GM23338 (cell line): Measurements from ENCODE around the gene GALNT16. TPM values are rescaled to one million over a fixed set of nuclear protein-coding genes. Genes with fewer than 3 reads are reported as not detected.

ENCODE experiments used
- ATAC-seq: fragments of 200-7000 bp; cut with Tn5 transposase; 3 replicates; pipeline ENCODE4 v1.9.1; 2020
- DNase-seq: peaks from one replicate; pipeline ENCODE4 v3.0.0-alpha.2; 2015; ENCODE audit warnings: low spot score
- H2AFZ ChIP-seq: fragments of 200-600 bp; sonication (generic); 2 replicates; pipeline ENCODE4 v1.8.0; 2016; ENCODE audit warnings: antibody characterized with exemption, mild to moderate bottlenecking, moderate library complexity
- H3F3A ChIP-seq: fragments of 200-600 bp; sonication (generic); replicated peaks from 2 replicates; pipeline ENCODE4 v1.8.0; 2017; ENCODE audit warnings: antibody characterized with exemption, mixed run types, low read depth
- H3K27ac ChIP-seq: fragments of 200-600 bp; sonication (generic); 2 replicates; pipeline ENCODE4 v1.6.1; 2016; ENCODE audit warnings: low read depth
- H3K27me3 ChIP-seq: fragments of 200-600 bp; sonication (generic); 2 replicates; pipeline ENCODE4 v1.8.0; 2016; ENCODE audit warnings: mild to moderate bottlenecking, mixed run types, moderate library complexity; ENCODE audit not compliant: insufficient read depth
- H3K36me3 ChIP-seq: fragments of 200-600 bp; sonication (generic); 2 replicates; pipeline ENCODE4 v1.8.0; 2016; ENCODE audit warnings: mild to moderate bottlenecking; ENCODE audit not compliant: insufficient read depth
- H3K4me1 ChIP-seq: fragments of 200-600 bp; sonication (generic); 2 replicates; pipeline ENCODE4 v1.8.0; 2016; ENCODE audit warnings: mild to moderate bottlenecking, moderate library complexity; ENCODE audit not compliant: insufficient read depth
- H3K4me2 ChIP-seq: fragments of 200-600 bp; sonication (generic); 2 replicates; pipeline ENCODE4 v1.7.1; 2017; ENCODE audit warnings: mixed run types
- H3K4me3 ChIP-seq: fragments of 200-600 bp; sonication (generic); 2 replicates; pipeline ENCODE4 v1.6.1; 2016; ENCODE audit warnings: mixed run types
- H3K79me2 ChIP-seq: fragments of 200-600 bp; sonication (generic); replicated peaks from 2 replicates; pipeline ENCODE4 v1.8.0; 2017; ENCODE audit warnings: mild to moderate bottlenecking; ENCODE audit not compliant: insufficient read depth
- H3K9me2 ChIP-seq: fragments of 200-600 bp; sonication (generic); 2 replicates; pipeline ENCODE4 v1.8.0; 2017; ENCODE audit not compliant: insufficient read depth
- H4K20me1 ChIP-seq: fragments of 200-600 bp; sonication (generic); replicated peaks from 2 replicates; pipeline ENCODE4 v1.8.0; 2017; ENCODE audit warnings: mild to moderate bottlenecking; ENCODE audit not compliant: insufficient read depth
- H3K27ac Mint-ChIP-seq: 2 replicates; pipeline ENCODE4 v1.8.0; 2020; ENCODE audit warnings: inconsistent platforms, mild to moderate bottlenecking, moderate library complexity, mixed read lengths
- H3K27me3 Mint-ChIP-seq: 3 replicates; pipeline ENCODE4 v1.8.0; 2022; ENCODE audit warnings: low read depth, mild to moderate bottlenecking, moderate library complexity, mixed read lengths, inconsistent platforms; ENCODE audit not compliant: insufficient read depth, poor library complexity
- H3K36me3 Mint-ChIP-seq: 3 replicates; pipeline ENCODE4 v1.8.0; 2021; ENCODE audit warnings: low read depth, mild to moderate bottlenecking, inconsistent platforms, moderate library complexity, mixed read lengths
- H3K4me1 Mint-ChIP-seq: 3 replicates; pipeline ENCODE4 v1.8.0; 2020; ENCODE audit warnings: mild to moderate bottlenecking, inconsistent platforms, mixed read lengths
- H3K4me3 Mint-ChIP-seq: 3 replicates; pipeline ENCODE4 v1.8.0; 2021; ENCODE audit warnings: moderate library complexity, mild to moderate bottlenecking, inconsistent platforms, mixed read lengths
- H3K9me3 Mint-ChIP-seq: 3 replicates; pipeline ENCODE4 v1.8.0; 2020; ENCODE audit warnings: moderate library complexity, mild to moderate bottlenecking, inconsistent platforms, mixed read lengths
- CREB1 ChIP-seq: fragments of 250-450 bp; sonication (Bioruptor Pico); IDR thresholded peaks from 2 replicates; pipeline ENCODE4 v1.5.0; 2020; ENCODE audit warnings: low read depth, mild to moderate bottlenecking, moderate library complexity
- EZH2 ChIP-seq: fragments of 200-600 bp; sonication (generic); IDR thresholded peaks from one replicate; pipeline ENCODE4 v1.8.0; 2017; ENCODE audit warnings: antibody characterized with exemption, mild to moderate bottlenecking, low read depth; ENCODE audit not compliant: unreplicated experiment
- EZH2phosphoT487 ChIP-seq: fragments of 200-600 bp; sonication (generic); IDR thresholded peaks from one replicate; pipeline ENCODE4 v1.8.1; 2018; ENCODE audit warnings: antibody characterized with exemption; ENCODE audit not compliant: unreplicated experiment
- JUNB ChIP-seq: IDR thresholded peaks from one replicate; pipeline ENCODE4 v1.6.1; 2016; ENCODE audit warnings: antibody characterized with exemption; ENCODE audit not compliant: unreplicated experiment
- NANOG ChIP-seq: IDR thresholded peaks from 2 replicates; pipeline ENCODE4 v1.6.1; 2016; ENCODE audit warnings: antibody characterized with exemption, borderline replicate concordance
- POLR2AphosphoS5 ChIP-seq: IDR thresholded peaks from 2 replicates; pipeline ENCODE4 v1.6.1; 2016; ENCODE audit warnings: antibody characterized with exemption, low read depth
- ZNF331 ChIP-seq: fragments of 250-450 bp; sonication (Bioruptor Pico); IDR thresholded peaks from 2 replicates; pipeline ENCODE4 v1.5.0; 2020; ENCODE audit warnings: low read depth, mild to moderate bottlenecking, moderate library complexity
- polyA plus RNA-seq: library from polyadenylated mRNA; unstranded; fragments of >200 nt; fragmentation: Nextera tagmentation; extraction: Ambion mirVana; gene quantifications from 2 replicates; pipeline ENCODE4 v1.2.1, GENCODE V29; 2016
- total RNA-seq: library from RNA; depleted of rRNA; stranded (reverse); fragments of >200 nt; shearing (Covaris generic); gene quantifications from 2 replicates; pipeline ENCODE4 v1.2.3, GENCODE V29; 2014
- TF ChIP-seq, protein P1 (sequence below): IDR thresholded peaks from 2 replicates; pipeline ENCODE4 v1.6.1; 2016; ENCODE audit warnings: antibody characterized with exemption
- TF ChIP-seq, protein P2 (sequence below): fragments of 250-450 bp; sonication (Bioruptor Pico); IDR thresholded peaks from 2 replicates; pipeline ENCODE4 v1.5.0; 2020; ENCODE audit warnings: mild to moderate bottlenecking, moderate library complexity

Gene GALNT16
- total and polyA plus RNA-seq, 2 experiments from 2014 or later, result 1.5 to 2.9 TPM

DNA sequence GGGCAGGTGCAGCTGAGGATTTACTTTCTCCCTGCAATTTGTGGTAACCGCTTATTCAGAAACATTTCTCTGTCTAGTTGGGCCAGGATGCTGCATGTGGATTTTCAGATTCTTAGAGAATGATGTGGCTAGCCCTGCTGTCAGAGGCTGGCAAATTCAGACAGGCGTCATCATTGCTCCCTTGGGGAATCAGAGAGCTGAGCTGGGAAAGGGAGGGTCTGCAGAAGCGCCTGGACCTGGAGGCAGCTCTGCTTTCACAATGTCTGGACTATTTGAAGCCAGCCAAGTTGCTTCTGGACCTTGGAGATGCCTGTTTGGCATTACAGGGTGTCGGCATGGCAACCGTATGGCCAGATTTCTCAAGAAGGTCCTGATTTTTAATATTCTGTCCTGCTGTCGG, 3.4 kb downstream of the GALNT16 start:
- Histone ChIP-seq H4K20me1 (no peaks in the 10 kb centered on the region), H3K9me2 (no peaks in the 10 kb centered on the region), H3K4me3 (no peak overlapping the region), H3K4me1 (peaks cover 21% of the 10 kb centered on the region), H3F3A (peaks cover 13% of the 10 kb centered on the region), H3K79me2 (no peaks in the 10 kb centered on the region), H3K27me3 (peaks cover 48% of the 10 kb centered on the region), H3K36me3 (no peaks in the 10 kb centered on the region), H3K4me2 (no peak overlapping the region), H2AFZ (no peak overlapping the region), H3K27ac (no peak overlapping the region)
- Mint-ChIP-seq H3K4me1 (peaks cover 22% of the 10 kb centered on the region), H3K36me3 (no peaks in the 10 kb centered on the region; the same call in 2 of the 3 replicates), H3K27ac (no peak overlapping the region), H3K9me3 (no peaks in the 10 kb centered on the region; the same call in 2 of the 3 replicates), H3K4me3 (no peak overlapping the region), H3K27me3 (peaks cover 35% of the 10 kb centered on the region)
- ATAC-seq (no peak), DNase-seq (no peak)
- no peak for TF ChIP-seq EZH2

DNA sequence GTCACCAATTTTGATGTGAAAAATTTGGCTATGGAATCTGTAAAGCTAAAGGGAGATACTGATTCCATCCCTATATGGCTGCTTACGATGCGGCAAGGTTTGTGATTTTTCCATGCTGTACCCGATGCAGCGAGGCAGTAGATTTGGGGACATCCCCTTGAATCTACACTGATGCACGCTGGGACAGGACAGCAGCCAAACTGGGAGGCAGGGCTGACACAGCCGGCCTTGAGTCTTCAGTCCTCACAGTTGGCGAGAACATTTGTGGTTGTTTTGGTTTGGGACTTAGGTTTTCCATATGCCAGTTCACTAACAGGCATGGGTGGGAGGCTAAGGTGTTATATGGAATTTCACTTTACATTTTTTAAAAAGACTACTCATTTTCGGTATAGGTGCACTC, 3.8 kb downstream of the GALNT16 start:
- no peak overlapping the region for H3K4me3 Mint-ChIP-seq
- H3K4me1 Mint-ChIP-seq, result peaks cover 21% of the 10 kb centered on the region
- TF ChIP-seq, protein P1, sequence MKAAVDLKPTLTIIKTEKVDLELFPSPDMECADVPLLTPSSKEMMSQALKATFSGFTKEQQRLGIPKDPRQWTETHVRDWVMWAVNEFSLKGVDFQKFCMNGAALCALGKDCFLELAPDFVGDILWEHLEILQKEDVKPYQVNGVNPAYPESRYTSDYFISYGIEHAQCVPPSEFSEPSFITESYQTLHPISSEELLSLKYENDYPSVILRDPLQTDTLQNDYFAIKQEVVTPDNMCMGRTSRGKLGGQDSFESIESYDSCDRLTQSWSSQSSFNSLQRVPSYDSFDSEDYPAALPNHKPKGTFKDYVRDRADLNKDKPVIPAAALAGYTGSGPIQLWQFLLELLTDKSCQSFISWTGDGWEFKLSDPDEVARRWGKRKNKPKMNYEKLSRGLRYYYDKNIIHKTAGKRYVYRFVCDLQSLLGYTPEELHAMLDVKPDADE, result no peak
- TF ChIP-seq CREB1 (CRISPR knock-in tag), result no peak
- no peak for TF ChIP-seq NANOG
- no peak for TF ChIP-seq ZNF331
- no peaks in the 10 kb centered on the region for H3K79me2 ChIP-seq
- H3K27ac ChIP-seq, result no peak overlapping the region
- no peak overlapping the region for H3K27ac Mint-ChIP-seq
- H3F3A ChIP-seq, result peaks cover 13% of the 10 kb centered on the region
- H3K36me3 Mint-ChIP-seq, result no peaks in the 10 kb centered on the region; the same call in 2 of the 3 replicates
- no peak overlapping the region for H2AFZ ChIP-seq
- no peaks in the 10 kb centered on the region; the same call in 2 of the 3 replicates for H3K9me3 Mint-ChIP-seq
- H3K36me3 ChIP-seq, result no peaks in the 10 kb centered on the region
- H3K27me3 Mint-ChIP-seq, result peaks cover 31% of the 10 kb centered on the region
- H3K27me3 ChIP-seq, result peaks cover 44% of the 10 kb centered on the region
- no peak for DNase-seq
- H4K20me1 ChIP-seq, result no peaks in the 10 kb centered on the region
- no peaks in the 10 kb centered on the region for H3K9me2 ChIP-seq
- peaks cover 20% of the 10 kb centered on the region for H3K4me1 ChIP-seq
- H3K4me3 ChIP-seq, result no peak overlapping the region
- H3K4me2 ChIP-seq, result no peak overlapping the region
- no peak for ATAC-seq

DNA sequence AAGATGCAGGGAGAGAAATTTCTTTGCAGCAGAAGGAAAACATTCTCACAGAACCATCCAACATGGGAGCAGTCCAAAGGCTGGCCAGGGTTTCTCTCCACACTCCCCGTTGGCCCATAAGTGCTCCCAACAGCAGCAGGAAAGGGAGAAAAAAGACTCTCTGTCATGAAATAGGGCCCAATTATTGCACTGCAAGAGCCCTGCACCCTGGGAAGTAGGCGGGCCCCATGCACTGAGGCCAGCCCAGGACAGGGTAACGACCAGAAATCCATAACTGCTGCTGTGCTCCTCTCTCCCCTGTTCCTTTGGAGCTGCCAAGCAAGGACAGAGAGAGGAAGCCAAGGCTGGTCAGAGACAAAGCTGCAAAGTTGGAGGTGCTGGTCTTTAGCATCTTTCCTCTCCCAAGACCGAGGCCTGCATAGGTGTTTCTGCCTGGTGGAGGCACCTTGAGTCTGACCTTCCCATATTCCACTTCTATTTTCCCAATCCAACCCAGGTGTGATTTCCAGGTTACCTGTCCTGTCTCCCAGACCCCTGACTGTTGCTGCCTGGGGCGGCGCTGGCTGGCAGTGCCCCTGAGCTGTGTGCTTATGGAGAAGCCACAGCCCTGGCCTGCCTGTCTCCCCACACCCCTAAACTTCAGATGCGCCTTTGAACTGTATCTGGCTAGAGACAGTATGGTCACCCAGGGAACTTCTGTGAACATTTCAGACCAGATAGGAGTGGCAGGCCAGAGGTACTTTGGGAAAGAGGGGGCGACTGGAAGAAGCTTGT, 6.8 kb downstream of the GALNT16 start:
- Histone ChIP-seq H3K27ac (no peak overlapping the region), H3K27me3 (peaks cover 16% of the 10 kb centered on the region), H3K9me2 (no peaks in the 10 kb centered on the region), H3F3A (peaks cover 6% of the 10 kb centered on the region), H3K4me3 (no peak overlapping the region), H3K4me1 (peaks cover 12% of the 10 kb centered on the region), H2AFZ (no peak overlapping the region), H4K20me1 (no peaks in the 10 kb centered on the region), H3K79me2 (no peaks in the 10 kb centered on the region), H3K36me3 (no peaks in the 10 kb centered on the region), H3K4me2 (no peak overlapping the region)
- DNase-seq, result no peak
- peaks cover 11% of the 10 kb centered on the region for H3K27me3 Mint-ChIP-seq
- no peak overlapping the region for H3K27ac Mint-ChIP-seq
- H3K4me3 Mint-ChIP-seq, result no peak overlapping the region
- ATAC-seq, result no peak
- peaks cover 14% of the 10 kb centered on the region for H3K4me1 Mint-ChIP-seq
- H3K36me3 Mint-ChIP-seq, result no peaks in the 10 kb centered on the region; the same call in 2 of the 3 replicates
- H3K9me3 Mint-ChIP-seq, result no peaks in the 10 kb centered on the region
- TF ChIP-seq JUNB, result no peak
- no peak for TF ChIP-seq EZH2phosphoT487
- TF ChIP-seq POLR2AphosphoS5, result no peak
- TF ChIP-seq, protein P2, sequence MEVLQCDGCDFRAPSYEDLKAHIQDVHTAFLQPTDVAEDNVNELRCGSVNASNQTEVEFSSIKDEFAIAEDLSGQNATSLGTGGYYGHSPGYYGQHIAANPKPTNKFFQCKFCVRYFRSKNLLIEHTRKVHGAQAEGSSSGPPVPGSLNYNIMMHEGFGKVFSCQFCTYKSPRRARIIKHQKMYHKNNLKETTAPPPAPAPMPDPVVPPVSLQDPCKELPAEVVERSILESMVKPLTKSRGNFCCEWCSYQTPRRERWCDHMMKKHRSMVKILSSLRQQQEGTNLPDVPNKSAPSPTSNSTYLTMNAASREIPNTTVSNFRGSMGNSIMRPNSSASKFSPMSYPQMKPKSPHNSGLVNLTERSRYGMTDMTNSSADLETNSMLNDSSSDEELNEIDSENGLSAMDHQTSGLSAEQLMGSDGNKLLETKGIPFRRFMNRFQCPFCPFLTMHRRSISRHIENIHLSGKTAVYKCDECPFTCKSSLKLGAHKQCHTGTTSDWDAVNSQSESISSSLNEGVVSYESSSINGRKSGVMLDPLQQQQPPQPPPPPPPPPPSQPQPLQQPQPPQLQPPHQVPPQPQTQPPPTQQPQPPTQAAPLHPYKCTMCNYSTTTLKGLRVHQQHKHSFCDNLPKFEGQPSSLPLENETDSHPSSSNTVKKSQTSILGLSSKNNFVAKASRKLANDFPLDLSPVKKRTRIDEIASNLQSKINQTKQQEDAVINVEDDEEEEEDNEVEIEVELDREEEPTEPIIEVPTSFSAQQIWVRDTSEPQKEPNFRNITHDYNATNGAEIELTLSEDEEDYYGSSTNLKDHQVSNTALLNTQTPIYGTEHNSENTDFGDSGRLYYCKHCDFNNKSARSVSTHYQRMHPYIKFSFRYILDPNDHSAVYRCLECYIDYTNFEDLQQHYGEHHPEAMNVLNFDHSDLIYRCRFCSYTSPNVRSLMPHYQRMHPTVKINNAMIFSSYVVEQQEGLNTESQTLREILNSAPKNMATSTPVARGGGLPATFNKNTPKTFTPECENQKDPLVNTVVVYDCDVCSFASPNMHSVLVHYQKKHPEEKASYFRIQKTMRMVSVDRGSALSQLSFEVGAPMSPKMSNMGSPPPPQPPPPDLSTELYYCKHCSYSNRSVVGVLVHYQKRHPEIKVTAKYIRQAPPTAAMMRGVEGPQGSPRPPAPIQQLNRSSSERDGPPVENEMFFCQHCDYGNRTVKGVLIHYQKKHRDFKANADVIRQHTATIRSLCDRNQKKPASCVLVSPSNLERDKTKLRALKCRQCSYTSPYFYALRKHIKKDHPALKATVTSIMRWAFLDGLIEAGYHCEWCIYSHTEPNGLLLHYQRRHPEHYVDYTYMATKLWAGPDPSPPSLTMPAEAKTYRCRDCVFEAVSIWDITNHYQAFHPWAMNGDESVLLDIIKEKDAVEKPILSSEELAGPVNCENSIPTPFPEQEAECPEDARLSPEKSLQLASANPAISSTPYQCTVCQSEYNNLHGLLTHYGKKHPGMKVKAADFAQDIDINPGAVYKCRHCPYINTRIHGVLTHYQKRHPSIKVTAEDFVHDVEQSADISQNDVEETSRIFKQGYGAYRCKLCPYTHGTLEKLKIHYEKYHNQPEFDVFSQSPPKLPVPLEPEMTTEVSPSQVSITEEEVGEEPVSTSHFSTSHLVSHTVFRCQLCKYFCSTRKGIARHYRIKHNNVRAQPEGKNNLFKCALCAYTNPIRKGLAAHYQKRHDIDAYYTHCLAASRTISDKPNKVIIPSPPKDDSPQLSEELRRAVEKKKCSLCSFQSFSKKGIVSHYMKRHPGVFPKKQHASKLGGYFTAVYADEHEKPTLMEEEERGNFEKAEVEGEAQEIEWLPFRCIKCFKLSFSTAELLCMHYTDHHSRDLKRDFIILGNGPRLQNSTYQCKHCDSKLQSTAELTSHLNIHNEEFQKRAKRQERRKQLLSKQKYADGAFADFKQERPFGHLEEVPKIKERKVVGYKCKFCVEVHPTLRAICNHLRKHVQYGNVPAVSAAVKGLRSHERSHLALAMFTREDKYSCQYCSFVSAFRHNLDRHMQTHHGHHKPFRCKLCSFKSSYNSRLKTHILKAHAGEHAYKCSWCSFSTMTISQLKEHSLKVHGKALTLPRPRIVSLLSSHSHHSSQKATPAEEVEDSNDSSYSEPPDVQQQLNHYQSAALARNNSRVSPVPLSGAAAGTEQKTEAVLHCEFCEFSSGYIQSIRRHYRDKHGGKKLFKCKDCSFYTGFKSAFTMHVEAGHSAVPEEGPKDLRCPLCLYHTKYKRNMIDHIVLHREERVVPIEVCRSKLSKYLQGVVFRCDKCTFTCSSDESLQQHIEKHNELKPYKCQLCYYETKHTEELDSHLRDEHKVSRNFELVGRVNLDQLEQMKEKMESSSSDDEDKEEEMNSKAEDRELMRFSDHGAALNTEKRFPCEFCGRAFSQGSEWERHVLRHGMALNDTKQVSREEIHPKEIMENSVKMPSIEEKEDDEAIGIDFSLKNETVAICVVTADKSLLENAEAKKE (CRISPR knock-in tag), result no peak
